Measurements from ENCODE around the gene MAP6. TPM values are rescaled to one million over a fixed set of nuclear protein-coding genes. Genes with fewer than 3 reads are reported as not detected.

MAP6 gene
- total RNA-seq, 1 experiment from 2014 or later = not detected

GRCh38 chr11:75538150-75538942 lies 130.5 kb downstream of the MAP6 start:
- TF ChIP-seq EZH2 (IDR thresholded peaks at IDR 0.05; ENCODE audit: low read depth) = no peak
- H3K36me3 ChIP-seq (ENCODE audit: low read depth) = no peaks in the 10 kb centered on the region
- no peaks in the 10 kb centered on the region for H3K9me3 ChIP-seq (ENCODE audit: insufficient read depth, low read depth)
- CTCF ChIA-PET = interaction anchor here (0.7 kb wide), 1 partner anchor 84 kb away, joined by 3 read pairs; no protein-coding TSS in a partner anchor
- no TSS peak for BruUV-seq (replicated peaks)
- no peak for DNase-seq
- peaks cover 40% of the 10 kb centered on the region for H3K4me1 ChIP-seq (replicated peaks; ENCODE audit: insufficient read depth)
- H3K27me3 ChIP-seq (ENCODE audit: insufficient read depth, low read depth) = no peaks in the 10 kb centered on the region
- no peak overlapping the region; the same call in 1 of the 2 replicates for H3K4me3 ChIP-seq
- no peaks in the 10 kb centered on the region for H4K20me1 ChIP-seq (ENCODE audit: insufficient read depth)
- peaks cover 35% of the 10 kb centered on the region; the same call in 1 of the 2 replicates for H3F3A ChIP-seq (ENCODE audit: insufficient read depth, low read depth)
- no peak overlapping the region for H3K27ac ChIP-seq
- peak overlapping the region; percentile 68 for H3K4me2 ChIP-seq
- POLR2A ChIA-PET (ENCODE audit: unreplicated experiment) = no interaction called here
- no peaks in the 10 kb centered on the region for H3K9me2 ChIP-seq (ENCODE audit: insufficient read depth)
- no peak overlapping the region for H2AFZ ChIP-seq
- intact Hi-C loops (cut with micrococcal nuclease; ENCODE audit: unreplicated experiment) = no loop called here
- no peaks in the 10 kb centered on the region for H3K79me2 ChIP-seq (ENCODE audit: low read depth)

GRCh38 chr11:75537740-75538139 lies 131.1 kb downstream of the MAP6 start:
- Histone ChIP-seq H3K4me1 (replicated peaks; ENCODE audit: insufficient read depth) (peaks cover 40% of the 10 kb centered on the region), H3K79me2 (ENCODE audit: low read depth) (no peaks in the 10 kb centered on the region), H3K27ac (peak overlapping the region; percentile 54), H3K4me2 (peak overlapping the region; percentile 68), H3K9me3 (ENCODE audit: insufficient read depth, low read depth) (no peaks in the 10 kb centered on the region), H3K36me3 (ENCODE audit: low read depth) (no peaks in the 10 kb centered on the region), H3K4me3 (peak overlapping the region; percentile 24; the same call in 1 of the 2 replicates), H3K27me3 (ENCODE audit: insufficient read depth, low read depth) (no peaks in the 10 kb centered on the region), H3F3A (ENCODE audit: insufficient read depth, low read depth) (peaks cover 35% of the 10 kb centered on the region; the same call in 1 of the 2 replicates), H2AFZ (0 out of 2 replicates have a peak overlapping the region, but pooled peaks have one; percentile 45), H4K20me1 (ENCODE audit: insufficient read depth) (no peaks in the 10 kb centered on the region), H3K9me2 (ENCODE audit: insufficient read depth) (no peaks in the 10 kb centered on the region)
- no peak for TF ChIP-seq CTCF (conservative IDR thresholded peaks at IDR 0.05)
- no peak for TF ChIP-seq EZH2 (IDR thresholded peaks at IDR 0.05; ENCODE audit: low read depth)
- TSS peak; percentile 89 for BruUV-seq (replicated peaks)
- ChIA-PET POLR2A (ENCODE audit: unreplicated experiment) (interaction anchor here (0.7 kb wide), 1 partner anchor 326 kb away, joined by 3 read pairs; no protein-coding TSS in a partner anchor), CTCF (interaction anchor here (0.6 kb wide), 1 partner anchor 1926 kb away, joined by 3 read pairs; no protein-coding TSS in a partner anchor)
- intact Hi-C loops (cut with micrococcal nuclease; ENCODE audit: unreplicated experiment) = no loop called here
- no peak for DNase-seq

Other genes starting within 250 kb of the MAP6 start
- 11.1 and 18.9 TPM in 2 replicates for gene KLHL35, start 235.8 kb downstream of the MAP6 start, total RNA-seq (2021)
- gene GDPD5, start 143.1 kb downstream of the MAP6 start, total RNA-seq (2021) = 7.9 and 9.9 TPM in 2 replicates
- 152 and 180 TPM in 2 replicates for gene SERPINH1, start 106.8 kb downstream of the MAP6 start, total RNA-seq (2021)
- gene MOGAT2, start 48.8 kb upstream of the MAP6 start, total RNA-seq (2021) = not detected in 2 replicates
- 6.5 and 7.1 TPM in 2 replicates for gene DGAT2, start 99.7 kb upstream of the MAP6 start, total RNA-seq (2021)
- gene UVRAG, start 146.2 kb upstream of the MAP6 start, total RNA-seq (2021) = 18.6 and 20.4 TPM in 2 replicates

Measured in PC-9 (cell line).